K562 (cell line): Measurements from ENCODE around the gene LAMB3. TPM values are rescaled to one million over a fixed set of nuclear protein-coding genes. Genes with fewer than 3 reads are reported as not detected.
A peak's percentile ranks its signal among the peaks of the same experiment; 100 is the strongest.

ENCODE experiments used
- ASH1L ChIP-seq: fragments of 450-650 bp; IDR thresholded peaks from 2 replicates; pipeline ENCODE4 v1.6.1; 2018; ENCODE audit warnings: borderline replicate concordance, mild to moderate bottlenecking, low read depth; ENCODE audit not compliant: partially characterized antibody
- CBFA2T3 ChIP-seq: fragments of 450-650 bp; IDR thresholded peaks from 2 replicates; pipeline ENCODE4 v1.6.1; 2017
- CEBPB ChIP-seq: fragments of 450-650 bp; IDR thresholded peaks from 2 replicates; pipeline ENCODE4 v1.6.1; 2016; ENCODE audit warnings: missing genetic modification characterization, missing compliant biosample characterization
- CREM ChIP-seq: IDR thresholded peaks from 2 replicates; pipeline ENCODE4 v1.6.1; 2014; ENCODE audit warnings: antibody characterized with exemption, low read depth
- CTBP1 ChIP-seq: fragments of 450-650 bp; IDR thresholded peaks from 2 replicates; pipeline ENCODE4 v1.6.1; 2016; ENCODE audit warnings: borderline replicate concordance
- ESRRB ChIP-seq: fragments of 250-450 bp; sonication (Bioruptor Pico); IDR thresholded peaks from 2 replicates; pipeline ENCODE4 v1.5.0; 2020; ENCODE audit warnings: mild to moderate bottlenecking, moderate library complexity, borderline replicate concordance
- MAFG ChIP-seq: fragments of 450-650 bp; conservative IDR thresholded peaks from 2 replicates; pipeline ENCODE4 v1.6.1; 2016; ENCODE audit warnings: missing genetic modification characterization, missing compliant biosample characterization
- MECOM ChIP-seq: fragments of 250-450 bp; sonication (Bioruptor Pico); IDR thresholded peaks from 2 replicates; pipeline ENCODE4 v1.8.0; 2022; ENCODE audit warnings: inconsistent platforms
- NFATC3 ChIP-seq: fragments of 450-650 bp; IDR thresholded peaks from 2 replicates; pipeline ENCODE4 v1.6.1; 2017; ENCODE audit warnings: mild to moderate bottlenecking
- NR2C1 ChIP-seq, 2 experiments: fragments of 450-650 bp; IDR thresholded peaks; 2 replicates each; pipeline ENCODE4 v1.6.1; 2017; ENCODE audit warnings: mild to moderate bottlenecking in 2 of 2, antibody characterized with exemption in 1 of 2, inconsistent platforms in 1 of 2, missing compliant biosample characterization in 1 of 2, missing genetic modification characterization in 1 of 2
- PKNOX1 ChIP-seq: fragments of 450-650 bp; IDR thresholded peaks from 2 replicates; pipeline ENCODE4 v1.6.1; 2016
- RHOXF2B ChIP-seq: fragments of 250-450 bp; sonication (Bioruptor Pico); conservative IDR thresholded peaks from 2 replicates; pipeline ENCODE4 v1.5.1; 2021
- TCF7L2 ChIP-seq: fragments of 150-350 bp; IDR thresholded peaks from 2 replicates; pipeline ENCODE4 v1.6.1; 2016; ENCODE audit warnings: low read depth, mild to moderate bottlenecking, low read length, moderate library complexity
- TFAM ChIP-seq: fragments of 250-450 bp; sonication (Bioruptor Pico); conservative IDR thresholded peaks from 2 replicates; pipeline ENCODE4 v1.5.0; 2021; ENCODE audit warnings: mild to moderate bottlenecking, moderate library complexity
- polyA plus RNA-seq, 8 experiments: library from polyadenylated mRNA; depleted of rRNA in 4 of 8; stranded (reverse) in 5 of 8; unstranded in 3 of 8; fragments of >200 nt; fragmentation: Nextera tagmentation in 2 of 8; fragmentation: Illumina TruSeq in 1 of 8; extraction: Ambion mirVana in 2 of 8; extraction: Trizol in 1 of 8; gene quantifications; 2 replicates each; pipeline versions ENCODE4 v1.2.1 to v1.2.3, GENCODE V29; 2011 to 2014; ENCODE audit warnings: inconsistent platforms in 1 of 8, missing spikeins in 1 of 8
- total RNA-seq, 7 experiments: library from RNA; depleted of rRNA in 6 of 7; stranded (reverse); fragments of >200 nt in 6 of 7; fragmentation: Illumina TruSeq in 2 of 7; extraction: Trizol in 2 of 7; gene quantifications; 2 replicates each; pipeline versions ENCODE4 v1.2.1 to v1.2.3, GENCODE V29; 2011 to 2021; ENCODE audit warnings: low replicate concordance in 1 of 7
- TF ChIP-seq, protein P1 (sequence below), 2 experiments: fragments of 450-650 bp; formaldehyde crosslinking in 1 of 2; IDR thresholded peaks; 2 replicates each; pipeline versions ENCODE4 v1.4.0 to v1.6.1; 2014 to 2020; ENCODE audit warnings: mild to moderate bottlenecking in 2 of 2, borderline replicate concordance in 1 of 2, low read depth in 1 of 2
- TF ChIP-seq, protein P2 (sequence below), 3 experiments: fragments of 200-800 bp in 1 of 3; sonication (Bioruptor generic) in 1 of 3; sonication (generic) in 1 of 3; formaldehyde crosslinking in 1 of 3; IDR thresholded peaks; 2 replicates each; pipeline versions ENCODE4 v1.6.1 to v1.8.0; 2016 to 2022; ENCODE audit warnings: mild to moderate bottlenecking in 2 of 3, missing compliant biosample characterization in 2 of 3, missing genetic modification characterization in 2 of 3, missing genetic modification reagents in 1 of 3
- TF ChIP-seq, protein P3 (sequence below): fragments of 450-650 bp; formaldehyde crosslinking; IDR thresholded peaks from 2 replicates; pipeline ENCODE4 v1.4.0; 2020; ENCODE audit warnings: mild to moderate bottlenecking

Gene LAMB3
- total and polyA plus RNA-seq, 9 of the 15 experiments (the other 6 are each of a cell fraction or from before 2014, with no cell fraction given): 0.08 to 1.3 (median 0.91) TPM

GRCh38 chr1:209647156-209647555 is 5.1 kb downstream of the LAMB3 start (continued):
- TF ChIP-seq, protein P1, sequence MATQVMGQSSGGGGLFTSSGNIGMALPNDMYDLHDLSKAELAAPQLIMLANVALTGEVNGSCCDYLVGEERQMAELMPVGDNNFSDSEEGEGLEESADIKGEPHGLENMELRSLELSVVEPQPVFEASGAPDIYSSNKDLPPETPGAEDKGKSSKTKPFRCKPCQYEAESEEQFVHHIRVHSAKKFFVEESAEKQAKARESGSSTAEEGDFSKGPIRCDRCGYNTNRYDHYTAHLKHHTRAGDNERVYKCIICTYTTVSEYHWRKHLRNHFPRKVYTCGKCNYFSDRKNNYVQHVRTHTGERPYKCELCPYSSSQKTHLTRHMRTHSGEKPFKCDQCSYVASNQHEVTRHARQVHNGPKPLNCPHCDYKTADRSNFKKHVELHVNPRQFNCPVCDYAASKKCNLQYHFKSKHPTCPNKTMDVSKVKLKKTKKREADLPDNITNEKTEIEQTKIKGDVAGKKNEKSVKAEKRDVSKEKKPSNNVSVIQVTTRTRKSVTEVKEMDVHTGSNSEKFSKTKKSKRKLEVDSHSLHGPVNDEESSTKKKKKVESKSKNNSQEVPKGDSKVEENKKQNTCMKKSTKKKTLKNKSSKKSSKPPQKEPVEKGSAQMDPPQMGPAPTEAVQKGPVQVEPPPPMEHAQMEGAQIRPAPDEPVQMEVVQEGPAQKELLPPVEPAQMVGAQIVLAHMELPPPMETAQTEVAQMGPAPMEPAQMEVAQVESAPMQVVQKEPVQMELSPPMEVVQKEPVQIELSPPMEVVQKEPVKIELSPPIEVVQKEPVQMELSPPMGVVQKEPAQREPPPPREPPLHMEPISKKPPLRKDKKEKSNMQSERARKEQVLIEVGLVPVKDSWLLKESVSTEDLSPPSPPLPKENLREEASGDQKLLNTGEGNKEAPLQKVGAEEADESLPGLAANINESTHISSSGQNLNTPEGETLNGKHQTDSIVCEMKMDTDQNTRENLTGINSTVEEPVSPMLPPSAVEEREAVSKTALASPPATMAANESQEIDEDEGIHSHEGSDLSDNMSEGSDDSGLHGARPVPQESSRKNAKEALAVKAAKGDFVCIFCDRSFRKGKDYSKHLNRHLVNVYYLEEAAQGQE (IDR thresholded peaks at IDR 0.05; ENCODE audit: borderline replicate concordance): peak; percentile 51; the same call in 1 of the 2 replicates
- TF ChIP-seq, protein P1 (CRISPR knock-in tag; IDR thresholded peaks at IDR 0.05; ENCODE audit: low read depth): no peak
- TF ChIP-seq MAFG (tag): peak; percentile 77
- no peak for TF ChIP-seq NR2C1 (IDR thresholded peaks at IDR 0.05)
- TF ChIP-seq NR2C1 (tag; IDR thresholded peaks at IDR 0.05): peak; percentile 11; the same call in 1 of the 2 replicates
- TF ChIP-seq CEBPB: peak; percentile 39; the same call in 1 of the 2 replicates
- peak; percentile 86 for TF ChIP-seq PKNOX1
- no peak for TF ChIP-seq NFATC3
- no peak for TF ChIP-seq ASH1L
- TF ChIP-seq TCF7L2: no peak
- TF ChIP-seq, protein P2, sequence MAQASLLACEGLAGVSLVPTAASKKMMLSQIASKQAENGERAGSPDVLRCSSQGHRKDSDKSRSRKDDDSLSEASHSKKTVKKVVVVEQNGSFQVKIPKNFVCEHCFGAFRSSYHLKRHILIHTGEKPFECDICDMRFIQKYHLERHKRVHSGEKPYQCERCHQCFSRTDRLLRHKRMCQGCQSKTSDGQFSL (CRISPR knock-in tag; IDR thresholded peaks at IDR 0.05): no peak
- TF ChIP-seq, protein P2 (tag; IDR thresholded peaks at IDR 0.05): no peak
- no peak for TF ChIP-seq RHOXF2B
- TF ChIP-seq, protein P3, sequence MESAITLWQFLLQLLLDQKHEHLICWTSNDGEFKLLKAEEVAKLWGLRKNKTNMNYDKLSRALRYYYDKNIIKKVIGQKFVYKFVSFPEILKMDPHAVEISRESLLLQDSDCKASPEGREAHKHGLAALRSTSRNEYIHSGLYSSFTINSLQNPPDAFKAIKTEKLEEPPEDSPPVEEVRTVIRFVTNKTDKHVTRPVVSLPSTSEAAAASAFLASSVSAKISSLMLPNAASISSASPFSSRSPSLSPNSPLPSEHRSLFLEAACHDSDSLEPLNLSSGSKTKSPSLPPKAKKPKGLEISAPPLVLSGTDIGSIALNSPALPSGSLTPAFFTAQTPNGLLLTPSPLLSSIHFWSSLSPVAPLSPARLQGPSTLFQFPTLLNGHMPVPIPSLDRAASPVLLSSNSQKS (CRISPR knock-in tag): no peak
- 0 out of 2 replicates have a peak, but pooled peaks have one; percentile 2 for TF ChIP-seq CBFA2T3
- TF ChIP-seq CREM: peak; percentile 14; the same call in 1 of the 2 replicates
- TF ChIP-seq TFAM (CRISPR knock-in tag): no peak
- no peak for TF ChIP-seq ESRRB (CRISPR knock-in tag)
- peak; percentile 42; the same call in 1 of the 2 replicates for TF ChIP-seq MECOM
- peak; percentile 50 for TF ChIP-seq CTBP1
